Esophagus squamous epithelium (tissue), 5 donors: ENCODE results near the gene ZNF384. TPM values are rescaled to one million over a fixed set of nuclear protein-coding genes. Genes with fewer than 3 reads are reported as not detected.

ENCODE experiments used
- DNase-seq: peaks from one replicate; lab custom pipeline; 2025; lab: John Stamatoyannopoulos, UW
- H3K27ac ChIP-seq, 4 donors: fragments of 200-600 bp; sonication (generic); one replicate each; pipeline ENCODE4 v1.5.1; 2016 to 2019; ENCODE audit warnings: mild to moderate bottlenecking in 1 of 4
- H3K27me3 ChIP-seq, 4 donors: fragments of 200-600 bp; sonication (generic); 1 replicate in 3 of 4; 2 replicates in 1 of 4; pipeline versions ENCODE4 v1.5.1 to v1.6.0; 2017 to 2021; ENCODE audit warnings: antibody characterized with exemption in 1 of 4
- H3K36me3 ChIP-seq, 3 donors: fragments of 200-600 bp; sonication (generic); one replicate each; pipeline ENCODE4 v1.5.1; 2016 to 2019
- H3K4me1 ChIP-seq, 3 donors: fragments of 200-600 bp; sonication (generic); one replicate each; pipeline ENCODE4 v1.5.1; 2017 to 2019
- H3K4me3 ChIP-seq, 4 donors: fragments of 200-600 bp; sonication (generic); 1 replicate in 3 of 4; 2 replicates in 1 of 4; pipeline ENCODE4 v1.5.1; 2016 to 2019; ENCODE audit warnings: mild to moderate bottlenecking in 2 of 4, moderate library complexity in 1 of 4
- H3K9me3 ChIP-seq, 3 donors: fragments of 200-600 bp; sonication (generic); one replicate each; pipeline ENCODE4 v1.5.1; 2016 to 2019
- CTCF ChIP-seq, 6 experiments: fragments of 450-650 bp in 4 of 6; fragments of 200-600 bp in 2 of 6; sonication (generic) in 2 of 6; IDR thresholded peaks; one replicate each; pipeline ENCODE4 v1.5.1; 2016 to 2019; ENCODE audit warnings: antibody characterized with exemption in 6 of 6, mild to moderate bottlenecking in 4 of 6, moderate library complexity in 4 of 6
- POLR2A ChIP-seq, 4 donors: fragments of 450-650 bp; IDR thresholded peaks; one replicate each; pipeline ENCODE4 v1.6.1; 2017; ENCODE audit warnings: antibody characterized with exemption in 4 of 4, mild to moderate bottlenecking in 4 of 4, moderate library complexity in 3 of 4
- WGBS, 2 donors: methylation state at CpG; one replicate each; pipeline ENCODE4 v1.1.5; 2018; 5-methylcytosine and 5-hydroxymethylcytosine counted together
- intact Hi-C: fragments of 100-400 bp; cut with DNase I; formaldehyde crosslinking; loops from one replicate; pipeline ENCODE4 v1.15.0; 2022
- total RNA-seq, 4 donors: library from RNA; depleted of rRNA; stranded (reverse); fragments of >200 nt; gene quantifications; one replicate each; pipeline ENCODE4 v1.1.0, GENCODE V29; 2016
- donor health status: DM: yes; HTN: yes; CAD: no.

The ZNF384 gene
- total RNA-seq, 4 donors from 2014 or later, result 19.6 to 36.2 (median 26.8) TPM

- H3K36me3 ChIP-seq, result no peaks in the 10 kb centered on the region
- no peak overlapping the region for H3K27ac ChIP-seq
- H3K9me3 ChIP-seq, result no peaks in the 10 kb centered on the region
- H3K4me3 ChIP-seq, result no peak overlapping the region
- 63 to 64% methylated on average over 3 to 6 of the region's 11 CpGs for WGBS, 2 donors
- H3K27me3 ChIP-seq, result peaks cover 4 to 62% (median 16%) of the 10 kb centered on the region in 4 donors
- peaks cover 8 to 22% (median 10%) of the 10 kb centered on the region in 3 donors for H3K4me1 ChIP-seq
- intact Hi-C loops, result no loop called here
- no peak for TF ChIP-seq POLR2A (IDR thresholded peaks at IDR 0.05)
- no peak for TF ChIP-seq CTCF (IDR thresholded peaks at IDR 0.05)
- no peak for DNase-seq
Measured at GRCh38 chr12:6695313-6696045, 6.3 kb upstream of the ZNF384 start.

- Histone ChIP-seq H3K36me3 (no peaks in the 10 kb centered on the region), H3K9me3 (no peaks in the 10 kb centered on the region), H3K4me3 (no peak overlapping the region), H3K27ac (no peak overlapping the region), H3K27me3 (peaks cover 0 to 55% (median 9%) of the 10 kb centered on the region in 4 donors), H3K4me1 (peaks cover under 1 to 21% (median 7%) of the 10 kb centered on the region in 3 donors)
- WGBS, 2 donors, result 78 to 79% methylated on average over 9 of the region's 9 CpGs
- TF ChIP-seq CTCF (IDR thresholded peaks at IDR 0.05) (no peak), POLR2A (IDR thresholded peaks at IDR 0.05) (no peak)
- intact Hi-C loops, result no loop called here
- no peak for DNase-seq
Measured at GRCh38 chr12:6694701-6695100, 5.5 kb upstream of the ZNF384 start.

- intact Hi-C loops, result no loop called here
- Histone ChIP-seq H3K9me3 (no peaks in the 10 kb centered on the region), H3K4me1 (peaks cover 0 to 18% (median 6%) of the 10 kb centered on the region in 3 donors), H3K27me3 (peaks cover 0 to 47% (median 5%) of the 10 kb centered on the region in 4 donors), H3K36me3 (no peaks in the 10 kb centered on the region), H3K4me3 (no peak overlapping the region), H3K27ac (no peak overlapping the region)
- TF ChIP-seq POLR2A (IDR thresholded peaks at IDR 0.05) (no peak), CTCF (IDR thresholded peaks at IDR 0.05) (no peak)
- 64 to 66% methylated on average over 4 of the region's 4 CpGs for WGBS, 2 donors
- no peak for DNase-seq
Measured at GRCh38 chr12:6693832-6694355, 4.7 kb upstream of the ZNF384 start.

- TF ChIP-seq POLR2A (IDR thresholded peaks at IDR 0.05), result no peak
- no peak for TF ChIP-seq CTCF (IDR thresholded peaks at IDR 0.05)
- Histone ChIP-seq H3K4me1 (peaks cover 7 to 27% (median 11%) of the 10 kb centered on the region in 3 donors), H3K27me3 (peaks cover 0 to 37% (median under 1%) of the 10 kb centered on the region in 4 donors), H3K4me3 (no peak overlapping the region), H3K36me3 (no peaks in the 10 kb centered on the region), H3K9me3 (no peaks in the 10 kb centered on the region), H3K27ac (no peak overlapping the region)
- no peak for DNase-seq
- 67 to 80% methylated on average over 1 of the region's 2 CpGs for WGBS, 2 donors
- intact Hi-C loops, result no loop called here
Measured at GRCh38 chr12:6692888-6693287, 3.7 kb upstream of the ZNF384 start.

GRCh38 chr12:6691473-6691872, 2.3 kb upstream of the ZNF384 start:
- H3K27me3 ChIP-seq, result peaks cover 0 to 22% (median 0%) of the 10 kb centered on the region in 4 donors
- H3K4me3 ChIP-seq, result no peak overlapping the region
- peaks cover 7 to 41% (median 25%) of the 10 kb centered on the region in 3 donors for H3K4me1 ChIP-seq
- peaks cover 0 to 4% (median 0%) of the 10 kb centered on the region in 3 donors for H3K36me3 ChIP-seq
- no peak overlapping the region for H3K27ac ChIP-seq
- WGBS, 2 donors, result 43 to 60% methylated on average over 4 of the region's 4 CpGs
- intact Hi-C loops, result no loop called here
- H3K9me3 ChIP-seq, result no peaks in the 10 kb centered on the region
- TF ChIP-seq POLR2A (IDR thresholded peaks at IDR 0.05), result no peak
- TF ChIP-seq CTCF (IDR thresholded peaks at IDR 0.05), result no peak
- no peak for DNase-seq
